Measurements from ENCODE around the gene RAB34. TPM values are rescaled to one million over a fixed set of nuclear protein-coding genes. Genes with fewer than 3 reads are reported as not detected.

Gene RAB34
- total and polyA plus RNA-seq, 9 of the 15 experiments (the other 6 are each of a cell fraction or from before 2014, with no cell fraction given): 0.07 to 3.8 (median 0.46) TPM; not detected in 1

GRCh38 chr17:28726627-28727491 is 9.2 kb upstream of the RAB34 start (continued):
- TF ChIP-seq ZNF232 (CRISPR knock-in tag; IDR thresholded peaks at IDR 0.05) (no peak), USF1 (CRISPR knock-in tag; IDR thresholded peaks at IDR 0.05) (no peak), CC2D1A (IDR thresholded peaks at IDR 0.05) (peak; percentile 96), POLR2B (IDR thresholded peaks at IDR 0.05; ENCODE audit: low read depth, partially characterized antibody) (peak; percentile 21), ZNF609 (CRISPR knock-in tag; IDR thresholded peaks at IDR 0.05; ENCODE audit: borderline replicate concordance) (0 out of 2 replicates have a peak, but pooled peaks have one; percentile 84), ARHGAP35 (IDR thresholded peaks at IDR 0.05; ENCODE audit: partially characterized antibody) (no peak), POLR2AphosphoS5 (IDR thresholded peaks at IDR 0.05; ENCODE audit: control insufficient read depth, insufficient read depth, low read depth, low read length) (peak; percentile 42), BRD9 (IDR thresholded peaks at IDR 0.05; ENCODE audit: low read depth, partially characterized antibody) (peak; percentile 50), NR0B1 (IDR thresholded peaks at IDR 0.05; ENCODE audit: partially characterized antibody) (no peak), MNT (conservative IDR thresholded peaks at IDR 0.05) (no peak), ELK3 (CRISPR knock-in tag; IDR thresholded peaks at IDR 0.05) (no peak)
